Adipocyte (in vitro differentiated cells): Measurements from ENCODE around the gene ATAD3B.
"Not testable (repeated sequence)": the region's sequence is repeated elsewhere in the genome, so short reads cannot be mapped to it uniquely, and the experiment has no call there.

Experiments used
- DNase-seq: peaks from one replicate; pipeline ENCODE4 v3.0.0-alpha.2; 2015; ENCODE audit warnings: low read depth
- H3K27me3 ChIP-seq: replicated peaks from 2 replicates; pipeline ENCODE4 v1.7.0; 2013; ENCODE audit warnings: mild to moderate bottlenecking, low read length, moderate library complexity; ENCODE audit not compliant: control insufficient read depth, insufficient read depth
- H3K36me3 ChIP-seq: 2 replicates; pipeline ENCODE4 v1.7.0; 2013; ENCODE audit warnings: low read length, mild to moderate bottlenecking, moderate library complexity; ENCODE audit not compliant: control insufficient read depth, insufficient read depth, severe bottlenecking
- H3K4me1 ChIP-seq: 2 replicates; pipeline ENCODE4 v1.7.0; 2013; ENCODE audit warnings: mild to moderate bottlenecking, low read length, moderate library complexity; ENCODE audit not compliant: control insufficient read depth, insufficient read depth
- H3K4me3 ChIP-seq: 2 replicates; pipeline ENCODE4 v1.7.0; 2013; ENCODE audit warnings: mild to moderate bottlenecking, low read length, moderate library complexity
- H3K9ac ChIP-seq: 2 replicates; pipeline ENCODE4 v1.7.0; 2013; ENCODE audit warnings: mild to moderate bottlenecking, low read length, moderate library complexity
- H3K9me3 ChIP-seq: 2 replicates; pipeline ENCODE4 v1.7.0; 2013; ENCODE audit warnings: mild to moderate bottlenecking, low read length, moderate library complexity; ENCODE audit not compliant: control insufficient read depth

Gene ATAD3B

DNA sequence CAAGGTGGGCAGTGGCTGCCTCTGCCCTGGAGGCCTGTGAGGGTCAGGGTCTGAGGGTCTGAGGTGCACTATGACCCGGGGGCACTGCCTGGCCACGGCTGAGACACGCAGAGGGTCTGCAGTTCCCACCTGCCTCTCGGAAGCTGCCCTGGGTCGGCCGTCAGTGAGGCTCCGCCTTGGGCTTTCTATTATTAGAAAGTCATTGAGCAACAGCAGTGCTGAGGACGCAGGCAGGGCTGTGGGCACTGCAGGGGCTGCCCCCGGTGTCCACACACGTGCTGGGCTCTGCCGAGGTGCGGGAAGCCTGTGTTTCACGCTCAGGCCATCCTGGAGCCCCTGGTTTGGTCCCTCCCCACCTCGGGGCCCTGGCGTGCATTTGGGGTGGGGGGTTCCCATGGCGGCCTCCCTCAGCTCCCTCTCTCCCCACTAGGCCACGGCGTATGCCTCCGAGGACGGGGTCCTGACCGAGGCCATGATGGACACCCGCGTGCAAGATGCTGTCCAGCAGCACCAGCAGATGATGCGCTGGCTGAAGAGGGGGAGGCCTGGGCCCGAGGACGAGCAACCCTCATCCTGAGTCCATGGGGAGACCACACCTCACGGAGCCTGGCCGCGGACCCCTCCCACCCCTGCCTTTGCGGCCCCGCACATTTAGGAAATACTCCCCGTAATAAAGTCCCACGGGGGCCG is 37.4 kb downstream of the ATAD3B start:
- H3K9ac ChIP-seq, H3K4me3 ChIP-seq, H3K9me3 ChIP-seq, H3K36me3 ChIP-seq, H3K4me1 ChIP-seq, H3K27me3 ChIP-seq, DNase-seq: not testable (repeated sequence)

DNA sequence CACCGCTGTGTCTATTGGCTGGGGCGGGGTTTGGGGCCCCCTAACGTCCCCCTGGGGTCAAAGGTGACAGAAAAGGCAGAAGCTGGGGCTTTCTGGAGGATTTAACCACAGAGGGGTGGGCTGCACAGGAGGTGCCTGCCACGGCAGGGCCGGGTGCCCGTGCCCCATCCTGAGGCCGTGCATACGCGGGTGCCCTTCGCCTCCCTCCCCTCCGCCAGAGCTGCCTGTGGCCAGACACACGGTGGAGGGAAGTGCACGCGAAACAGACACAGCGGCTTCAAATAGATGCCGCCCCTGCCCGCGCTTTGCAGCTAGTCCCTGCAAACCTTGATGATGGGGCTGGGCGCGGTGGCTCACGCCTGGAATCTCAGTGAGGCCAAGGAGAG is 37.9 kb downstream of the ATAD3B start:
- not testable (repeated sequence) for H3K9me3 ChIP-seq, DNase-seq, H3K27me3 ChIP-seq, H3K4me1 ChIP-seq, H3K36me3 ChIP-seq, H3K9ac ChIP-seq, H3K4me3 ChIP-seq

DNA sequence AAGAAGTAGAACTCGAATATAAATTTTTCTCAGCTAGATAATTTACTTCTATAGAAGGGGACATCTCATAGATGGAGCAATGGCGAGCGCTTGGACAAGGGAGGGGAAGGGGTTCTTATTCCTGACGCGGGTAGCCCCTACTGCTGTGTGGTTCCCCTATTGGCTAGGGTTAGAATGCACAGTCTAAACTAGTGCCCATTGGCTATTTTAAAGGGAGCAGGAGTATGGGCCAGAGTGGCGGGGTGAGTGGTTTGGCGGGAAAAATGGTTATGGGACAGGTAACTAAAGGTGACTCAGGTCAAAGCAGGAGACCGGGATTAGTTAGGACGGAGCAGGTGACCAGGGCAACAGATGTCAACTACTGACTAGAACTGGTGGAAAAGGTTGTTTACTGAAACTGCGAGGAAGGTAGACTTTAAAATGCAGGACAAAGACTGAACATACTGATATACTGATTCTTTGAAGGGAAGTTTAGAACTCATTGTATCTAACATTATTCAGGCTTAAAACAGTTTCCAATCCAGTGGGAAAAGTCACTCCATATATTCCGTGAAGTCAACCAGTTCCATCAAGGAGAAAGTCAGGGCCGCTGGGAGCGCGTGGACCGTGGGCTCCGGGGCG is 39.5 kb downstream of the ATAD3B start:
- DNase-seq: peak; percentile 29
- Histone ChIP-seq H3K4me3 (peak overlapping the region; percentile 96), H3K27me3 (no peaks in the 10 kb centered on the region), H3K36me3 (peaks cover 4% of the 10 kb centered on the region), H3K9me3 (no peaks in the 10 kb centered on the region), H3K9ac (peak overlapping the region; percentile 97), H3K4me1 (peaks cover 6% of the 10 kb centered on the region)

DNA sequence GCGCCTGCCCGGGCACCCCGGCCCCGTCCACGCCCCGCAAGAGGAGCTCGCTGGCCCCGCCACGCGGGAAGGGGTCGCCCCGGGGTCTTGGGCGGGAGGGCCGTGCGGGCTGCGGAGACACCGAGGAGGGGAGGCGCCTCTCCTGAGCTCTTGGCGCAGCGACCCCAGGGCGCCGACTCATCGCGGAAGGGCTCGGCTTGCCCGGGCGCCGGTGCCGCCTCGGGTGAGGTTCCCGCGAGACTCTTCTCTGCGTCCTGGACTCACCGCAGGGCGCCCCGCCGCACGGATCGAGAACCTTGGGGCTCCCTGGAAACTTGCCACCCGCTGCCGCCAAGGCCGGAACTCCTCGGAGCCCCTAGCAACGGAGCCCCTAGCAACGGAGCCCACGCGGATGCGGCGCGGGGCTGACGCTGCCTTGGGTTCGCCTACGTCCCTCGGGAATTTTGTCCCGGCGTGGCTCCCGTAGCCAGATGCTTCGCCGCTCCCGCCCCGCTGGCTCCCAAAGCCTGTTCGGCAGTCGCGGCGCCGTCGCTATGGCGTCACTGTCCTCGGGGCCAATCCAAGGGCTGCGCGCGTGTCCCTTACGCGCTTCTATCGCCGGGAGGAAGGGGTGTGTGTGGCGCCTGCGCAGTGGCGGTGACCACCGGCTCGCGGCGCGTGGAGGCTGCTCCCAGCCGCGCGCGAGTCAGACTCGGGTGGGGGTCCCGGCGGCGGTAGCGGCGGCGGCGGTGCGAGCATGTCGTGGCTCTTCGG is 40.1 kb downstream of the ATAD3B start, which contains the start of gene ATAD3A:
ATAD3A (plus strand) TSS at position 630 of the 753 bp plus-strand sequence; CDS start at position 737, 107 bp downstream.
- Histone ChIP-seq H3K4me3 (peak within 1 kb of the TSS; percentile 96), H3K27me3 (no peaks in the 10 kb centered on the region), H3K9me3 (no peaks in the 10 kb centered on the region), H3K4me1 (peaks cover 5% of the 10 kb centered on the region), H3K36me3 (peaks cover 4% of the 10 kb centered on the region), H3K9ac (peak within 1 kb of the TSS; percentile 97)
- peak; percentile 99 for DNase-seq

DNA sequence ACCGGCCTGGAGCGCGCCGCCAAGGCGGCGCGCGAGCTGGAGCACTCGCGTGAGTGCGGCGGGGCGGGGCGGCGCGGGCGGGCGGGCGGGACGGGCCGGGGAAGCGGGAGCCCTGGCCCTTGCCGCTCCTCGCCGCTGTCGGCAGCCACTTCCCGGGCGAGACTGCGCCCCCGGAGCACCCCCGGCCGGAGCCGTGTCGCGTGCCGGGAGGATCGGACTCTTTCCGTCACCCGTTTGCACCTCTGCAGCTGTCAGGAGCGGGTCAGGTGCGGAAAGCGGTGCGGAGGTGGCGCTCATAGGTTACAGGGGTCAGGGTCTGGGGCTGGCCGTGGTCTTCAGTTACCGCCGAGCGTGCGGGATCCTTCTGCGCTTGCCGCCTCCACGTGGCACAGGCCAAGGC is 40.9 kb downstream of the ATAD3B start:
- H3K9ac ChIP-seq: peak overlapping the region; percentile 78
- DNase-seq: peak; percentile 42
- not testable (repeated sequence) for H3K9me3 ChIP-seq, H3K4me1 ChIP-seq, H3K36me3 ChIP-seq, H3K27me3 ChIP-seq
- H3K4me3 ChIP-seq: peak overlapping the region; percentile 80

DNA sequence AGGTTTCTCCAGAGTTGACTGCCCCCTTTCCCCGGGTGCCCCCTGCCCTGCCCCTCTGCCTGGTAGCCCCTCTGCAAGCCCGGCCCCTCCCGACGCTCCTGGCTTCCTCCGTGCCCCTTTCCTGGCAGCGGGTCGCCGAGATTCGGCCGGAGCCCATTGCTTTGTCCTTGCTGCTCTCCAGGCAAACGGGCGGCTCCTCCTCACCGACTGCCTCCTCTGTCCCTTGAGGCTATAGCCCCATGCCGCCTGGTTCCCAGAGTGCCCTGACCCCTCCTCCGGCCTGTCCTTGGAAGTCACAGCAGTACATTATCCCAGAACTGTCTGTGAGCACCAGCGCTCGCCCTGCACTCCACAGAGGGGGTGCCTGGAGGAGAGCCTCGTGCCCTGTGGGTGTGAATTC is 42.1 kb downstream of the ATAD3B start:
- not testable (repeated sequence) for H3K4me3 ChIP-seq, DNase-seq, H3K9ac ChIP-seq, H3K27me3 ChIP-seq, H3K4me1 ChIP-seq, H3K9me3 ChIP-seq
- peaks cover 14% of the 10 kb centered on the region for H3K36me3 ChIP-seq

DNA sequence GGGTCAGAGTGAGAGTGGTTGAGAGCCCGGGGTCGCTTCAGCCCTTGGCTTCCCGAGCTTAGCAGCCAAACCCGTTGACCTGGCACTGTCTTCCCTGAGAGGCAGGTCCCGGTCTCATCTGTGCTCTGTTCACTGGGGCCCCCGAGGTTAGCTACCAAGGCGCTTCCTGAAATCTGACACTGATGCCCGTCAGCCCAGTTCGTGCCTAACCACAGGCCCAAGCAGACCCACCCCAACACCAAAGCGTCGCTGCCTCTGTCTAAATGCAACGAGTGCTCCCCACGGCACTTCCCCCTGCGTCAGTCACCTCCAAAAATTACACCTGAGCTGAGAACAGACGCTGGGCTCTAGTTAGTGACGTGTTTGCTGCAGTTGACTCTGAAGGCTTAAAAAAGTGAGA is 42.8 kb downstream of the ATAD3B start:
- not testable (repeated sequence) for H3K9me3 ChIP-seq, H3K4me3 ChIP-seq, H3K9ac ChIP-seq, DNase-seq, H3K4me1 ChIP-seq, H3K27me3 ChIP-seq
- peaks cover 14% of the 10 kb centered on the region for H3K36me3 ChIP-seq

DNA sequence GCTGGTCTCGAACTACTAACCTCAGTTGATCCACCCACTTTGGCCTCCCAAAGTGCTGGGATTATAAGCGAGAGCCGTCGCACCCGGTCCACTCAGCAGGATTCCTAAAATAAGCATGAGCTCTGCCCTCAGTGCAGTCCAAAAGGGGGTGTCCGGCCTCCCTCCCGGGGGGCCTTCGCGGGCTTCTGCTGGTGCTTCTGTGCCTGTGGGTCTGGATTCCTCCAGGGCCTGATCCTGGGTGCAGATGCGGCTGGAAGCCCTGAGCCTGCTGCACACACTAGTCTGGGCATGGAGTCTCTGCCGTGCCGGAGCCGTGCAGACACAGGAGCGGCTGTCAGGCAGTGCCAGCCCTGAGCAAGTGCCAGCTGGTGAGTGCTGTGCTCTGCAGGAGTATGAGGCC is 45.4 kb downstream of the ATAD3B start:
- not testable (repeated sequence) for H3K4me1 ChIP-seq, H3K4me3 ChIP-seq, H3K9me3 ChIP-seq, H3K27me3 ChIP-seq, DNase-seq, H3K9ac ChIP-seq
- H3K36me3 ChIP-seq: peaks cover 27% of the 10 kb centered on the region

DNA sequence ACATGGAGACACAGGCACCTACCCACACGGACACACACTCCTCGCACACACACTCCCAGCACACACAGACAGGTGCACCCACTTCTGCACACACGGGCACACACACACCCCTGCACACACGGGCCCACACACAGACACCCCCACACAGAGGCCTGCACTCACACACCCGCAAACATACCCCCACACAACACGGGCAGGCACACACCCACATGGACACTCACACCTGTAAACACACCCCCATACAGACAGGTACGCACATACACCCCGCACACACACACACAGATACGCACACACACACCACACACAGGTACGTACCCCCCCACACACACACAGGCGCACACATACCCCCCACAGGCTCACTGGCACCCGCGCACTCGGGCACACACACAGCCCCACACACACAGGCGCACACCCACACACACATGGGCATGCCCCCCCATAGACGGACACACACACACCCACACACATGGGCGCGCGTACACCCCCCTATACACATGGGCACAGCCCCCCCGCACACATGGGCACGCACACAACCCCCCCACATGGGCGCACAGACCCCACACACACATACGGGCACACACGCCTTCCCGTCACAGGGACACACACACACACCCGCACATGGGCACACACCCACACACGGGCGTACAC is 46.5 kb downstream of the ATAD3B start:
- no peak overlapping the region for H3K9ac ChIP-seq
- H3K4me3 ChIP-seq: no peak overlapping the region
- peaks cover 27% of the 10 kb centered on the region for H3K36me3 ChIP-seq
- no peaks in the 10 kb centered on the region for H3K27me3 ChIP-seq
- H3K4me1 ChIP-seq: no peaks in the 10 kb centered on the region
- H3K9me3 ChIP-seq: no peaks in the 10 kb centered on the region
- no peak for DNase-seq

DNA sequence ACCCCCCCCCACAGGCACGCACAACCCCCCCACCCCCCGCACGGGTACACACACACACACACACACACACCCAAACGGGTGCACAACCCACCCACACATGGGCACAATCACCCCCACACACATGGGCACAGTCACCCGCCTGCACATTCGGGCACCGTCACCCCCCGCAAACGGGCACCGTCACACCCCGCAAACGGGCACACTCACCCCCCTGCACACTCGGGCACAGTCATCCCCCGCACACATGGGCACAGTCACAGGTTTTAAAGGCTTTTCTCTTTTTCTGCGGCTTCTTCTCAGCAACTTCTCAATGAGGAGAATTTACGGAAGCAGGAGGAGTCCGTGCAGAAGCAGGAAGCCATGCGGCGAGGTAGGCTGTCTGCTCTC is 47.0 kb downstream of the ATAD3B start:
- DNase-seq, H3K27me3 ChIP-seq, H3K9ac ChIP-seq, H3K4me1 ChIP-seq, H3K4me3 ChIP-seq, H3K9me3 ChIP-seq: not testable (repeated sequence)
- H3K36me3 ChIP-seq: peaks cover 27% of the 10 kb centered on the region

DNA sequence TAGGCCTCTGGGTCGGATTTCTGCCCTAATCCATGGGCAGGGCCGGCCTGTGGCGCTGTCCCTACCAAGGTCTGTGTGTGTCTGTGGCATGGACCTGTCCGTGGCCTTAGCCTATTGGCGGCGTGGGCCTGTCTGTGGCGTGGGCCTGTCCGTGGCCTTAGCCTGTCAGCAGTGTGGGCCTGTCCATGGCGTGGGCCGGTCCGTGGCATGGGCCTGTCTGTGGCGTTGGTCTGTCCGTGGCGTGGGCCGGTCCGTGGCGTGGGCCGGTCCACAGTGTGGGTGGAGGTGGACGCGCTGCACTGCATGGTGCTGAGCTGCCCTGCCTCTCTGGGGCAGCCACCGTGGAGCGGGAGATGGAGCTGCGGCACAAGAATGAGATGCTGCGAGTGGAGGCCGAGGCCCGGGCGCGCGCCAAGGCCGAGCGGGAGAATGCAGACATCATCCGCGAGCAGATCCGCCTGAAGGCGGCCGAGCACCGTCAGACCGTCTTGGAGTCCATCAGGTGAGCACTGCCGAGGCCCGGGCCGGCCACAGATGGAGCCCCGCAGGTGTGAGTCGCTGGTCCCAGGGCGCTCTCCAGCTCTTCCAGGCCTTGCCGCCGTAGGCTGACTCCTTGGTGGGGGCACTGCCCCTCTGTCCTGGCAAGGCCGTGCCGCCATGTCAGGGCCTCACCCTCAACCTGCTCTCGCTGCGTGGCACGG is 48.4 kb downstream of the ATAD3B start:
- DNase-seq, H3K9ac ChIP-seq: not testable (repeated sequence)
- H3K36me3 ChIP-seq: peaks cover 29% of the 10 kb centered on the region

More for the DNA sequence above, 48.4 kb downstream of the ATAD3B start:
- not testable (repeated sequence) for H3K4me3 ChIP-seq, H3K9me3 ChIP-seq, H3K27me3 ChIP-seq, H3K4me1 ChIP-seq
